VCaP (cell line): ENCODE measurements around the gene TNS3.

Source experiments
- H3K27ac ChIP-seq: fragments of 450-650 bp; 2 replicates; pipeline ENCODE4 v1.5.1; 2017
- CTCF ChIP-seq: fragments of 450-650 bp; conservative IDR thresholded peaks from 2 replicates; pipeline ENCODE4 v1.5.1; 2017; ENCODE audit warnings: mild to moderate bottlenecking, moderate library complexity

The TNS3 gene

GRCh38 chr7:47581804-47582763 is at the start of gene TNS3:
Gene TNS3 (minus strand): TSS chr7:47582111. CDS start chr7:47439636, 142,475 bp downstream.
- peak within 1 kb of the TSS; percentile 91; the same call in 1 of the 2 replicates for H3K27ac ChIP-seq
- TF ChIP-seq CTCF: peak; percentile 80

GRCh38 chr7:47631711-47632110 is 49.8 kb upstream of the TNS3 start:
- TF ChIP-seq CTCF: no peak
- H3K27ac ChIP-seq: no peak overlapping the region

- no peak overlapping the region for H3K27ac ChIP-seq
- no peak for TF ChIP-seq CTCF
Measured at GRCh38 chr7:47627580-47628283, 45.8 kb upstream of the TNS3 start.

GRCh38 chr7:47625861-47626715 is 44.2 kb upstream of the TNS3 start:
- TF ChIP-seq CTCF: no peak

GRCh38 chr7:47624689-47625088 is 42.8 kb upstream of the TNS3 start:
- no peak for TF ChIP-seq CTCF
- H3K27ac ChIP-seq: no peak overlapping the region

More at GRCh38 chr7:47625861-47626715, 44.2 kb upstream of the TNS3 start:
- no peak overlapping the region for H3K27ac ChIP-seq

- no peak for TF ChIP-seq CTCF
- no peak overlapping the region for H3K27ac ChIP-seq
Measured at GRCh38 chr7:47622946-47623640, 41.2 kb upstream of the TNS3 start.
